Suppressor macrophage (primary cell): Measurements from ENCODE around the gene TGFBR3.
"Not testable (repeated sequence)": the region's sequence is repeated elsewhere in the genome, so short reads cannot be mapped to it uniquely, and the experiment has no call there.

Experiments used
- DNase-seq, 4 experiments: peaks; one replicate each; pipeline ENCODE4 v3.0.0-alpha.2; 2020 to 2022

Gene TGFBR3

GRCh38 chr1:91883470-91883869 is 2.5 kb downstream of the TGFBR3 start:
- peak in 2 of 4 experiments; percentile 24 to 52 for DNase-seq

GRCh38 chr1:91881280-91881679 is 4.7 kb downstream of the TGFBR3 start:
- DNase-seq, result no peak

- no peak for DNase-seq
Observed at GRCh38 chr1:91879733-91880132, 6.2 kb downstream of the TGFBR3 start.

GRCh38 chr1:91877574-91878208 is 8.3 kb downstream of the TGFBR3 start:
- DNase-seq, result peak in 1 of 4 experiments; percentile 4

- DNase-seq, result no peak
Observed at GRCh38 chr1:91876781-91877573, 9.0 kb downstream of the TGFBR3 start.

- no peak for DNase-seq
Observed at GRCh38 chr1:91876040-91876470, 9.9 kb downstream of the TGFBR3 start.

- no peak for DNase-seq
Observed at GRCh38 chr1:91874167-91874566, 11.8 kb downstream of the TGFBR3 start.

- DNase-seq, result no peak
Observed at GRCh38 chr1:91872559-91873081, 13.3 kb downstream of the TGFBR3 start.

- DNase-seq, result no peak
Observed at GRCh38 chr1:91872000-91872399, 14.0 kb downstream of the TGFBR3 start.

- DNase-seq, result no peak
Observed at GRCh38 chr1:91870322-91870721, 15.6 kb downstream of the TGFBR3 start.

- no peak for DNase-seq
Observed at GRCh38 chr1:91866425-91866824, 19.5 kb downstream of the TGFBR3 start.

GRCh38 chr1:91864017-91864700 is 21.8 kb downstream of the TGFBR3 start:
- no peak for DNase-seq

GRCh38 chr1:91863498-91863897 is 22.5 kb downstream of the TGFBR3 start:
- DNase-seq, result no peak

GRCh38 chr1:91862120-91862519 is 23.8 kb downstream of the TGFBR3 start:
- DNase-seq, result no peak

- DNase-seq, result no peak
Observed at GRCh38 chr1:91857557-91858239, 28.3 kb downstream of the TGFBR3 start.

GRCh38 chr1:91856996-91857395 is 29.0 kb downstream of the TGFBR3 start:
- no peak for DNase-seq

GRCh38 chr1:91854852-91855534 is 31.0 kb downstream of the TGFBR3 start:
- no peak for DNase-seq

- DNase-seq, result no peak
Observed at GRCh38 chr1:91853397-91853796, 32.6 kb downstream of the TGFBR3 start.

- DNase-seq, result not testable (repeated sequence)
Observed at GRCh38 chr1:91852011-91852410, 33.9 kb downstream of the TGFBR3 start.

GRCh38 chr1:91851130-91852010 is 34.6 kb downstream of the TGFBR3 start:
- DNase-seq, result no peak

- no peak for DNase-seq
Observed at GRCh38 chr1:91850708-91851107, 35.2 kb downstream of the TGFBR3 start.
